CD4-positive, alpha-beta T cell treated with Interleukin-15 for 4 hours (primary cell): ENCODE measurements around the gene MAPKBP1.

ENCODE experiments used
- DNase-seq: peaks from one replicate; pipeline ENCODE4 v3.0.0-alpha.2; 2020; ENCODE audit warnings: low spot score

MAPKBP1 gene

DNA sequence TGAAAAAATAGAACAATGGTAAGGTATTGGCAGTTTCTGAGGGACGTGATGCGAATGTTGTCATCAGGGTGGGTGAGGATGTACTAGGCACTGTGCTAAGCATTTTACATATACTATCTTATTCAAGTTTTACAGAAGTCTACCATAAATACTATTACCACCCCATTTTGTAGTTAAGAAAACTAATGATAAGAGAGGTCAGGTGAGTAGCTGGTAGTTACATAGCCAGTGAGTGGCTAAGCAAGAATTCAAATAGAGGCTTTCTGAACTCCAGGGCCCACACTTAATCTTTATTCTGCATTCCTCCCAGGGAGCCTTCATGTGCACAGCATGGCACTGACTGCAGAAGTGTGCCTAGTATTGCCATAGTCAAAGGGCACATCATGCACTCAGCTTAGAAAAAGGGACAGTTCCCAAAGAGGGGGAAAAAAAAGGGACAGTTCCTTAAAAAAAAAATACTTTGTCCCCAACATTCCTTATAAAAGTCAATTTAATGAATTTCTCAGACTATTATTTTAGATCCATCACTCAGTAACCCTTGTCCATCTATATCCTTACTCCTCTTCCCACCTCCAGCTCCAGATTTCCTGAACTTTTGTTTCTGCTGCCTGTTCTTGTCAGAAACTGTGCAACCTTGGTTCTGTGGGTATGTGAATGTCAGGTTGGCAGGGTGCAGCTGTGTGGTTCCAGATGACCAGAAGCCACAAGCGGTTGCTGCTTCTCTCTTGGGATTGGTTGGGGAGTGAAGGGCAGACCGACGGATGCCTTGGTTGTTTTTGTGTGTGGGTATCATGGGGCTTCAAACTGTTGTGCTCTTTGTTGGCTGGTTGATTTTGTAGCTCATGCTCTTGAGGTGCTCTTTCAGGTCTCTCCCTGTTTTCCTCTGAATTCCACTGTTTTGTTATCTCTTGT is 8.3 kb downstream of the MAPKBP1 start:
- DNase-seq = no peak

DNA sequence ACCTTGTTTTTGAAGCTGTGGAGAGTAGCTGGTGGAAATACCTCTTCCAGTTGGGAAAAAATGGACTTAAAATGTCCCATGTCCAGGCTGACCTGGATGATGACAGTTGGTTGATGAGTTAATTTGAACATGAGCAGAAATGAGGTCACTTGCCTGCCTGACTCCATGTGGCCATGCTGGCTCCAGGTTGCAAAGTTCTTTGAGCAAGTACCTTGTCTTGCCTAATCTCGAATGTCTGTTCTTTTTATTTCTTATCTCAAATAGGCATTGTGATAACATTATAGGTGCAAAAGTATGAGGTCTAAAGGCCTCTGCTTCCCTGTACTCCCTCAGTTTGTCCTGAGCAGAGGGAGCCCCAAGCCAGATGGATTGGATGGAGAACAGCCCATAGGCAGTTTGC is 9.0 kb downstream of the MAPKBP1 start:
- DNase-seq = no peak

GRCh38 chr15:41788262-41788661 is 14.0 kb downstream of the MAPKBP1 start:
- no peak for DNase-seq

- DNase-seq = no peak
Observed at GRCh38 chr15:41789236-41789635, 15.0 kb downstream of the MAPKBP1 start.

DNA sequence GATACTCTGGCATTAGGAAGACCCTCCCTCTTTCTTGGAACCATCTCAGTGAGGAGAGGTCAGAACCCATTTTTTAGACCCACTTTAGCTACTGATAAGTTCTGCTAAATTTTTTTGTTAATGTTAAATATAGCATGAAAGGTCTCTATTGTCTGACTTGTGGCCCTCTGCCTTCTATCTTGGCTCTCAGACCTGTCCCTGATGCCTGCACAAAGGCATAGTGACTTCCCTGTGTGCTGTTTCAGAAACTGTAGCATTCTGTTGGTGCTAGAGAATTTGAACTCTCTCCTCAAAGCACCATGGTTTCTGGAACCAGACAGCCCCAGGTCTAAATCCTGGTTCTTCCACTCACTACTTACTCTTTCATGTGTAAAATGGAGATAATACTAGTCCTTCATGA is 15.4 kb downstream of the MAPKBP1 start:
- no peak for DNase-seq

GRCh38 chr15:41790169-41790568 is 15.9 kb downstream of the MAPKBP1 start:
- no peak for DNase-seq

DNA sequence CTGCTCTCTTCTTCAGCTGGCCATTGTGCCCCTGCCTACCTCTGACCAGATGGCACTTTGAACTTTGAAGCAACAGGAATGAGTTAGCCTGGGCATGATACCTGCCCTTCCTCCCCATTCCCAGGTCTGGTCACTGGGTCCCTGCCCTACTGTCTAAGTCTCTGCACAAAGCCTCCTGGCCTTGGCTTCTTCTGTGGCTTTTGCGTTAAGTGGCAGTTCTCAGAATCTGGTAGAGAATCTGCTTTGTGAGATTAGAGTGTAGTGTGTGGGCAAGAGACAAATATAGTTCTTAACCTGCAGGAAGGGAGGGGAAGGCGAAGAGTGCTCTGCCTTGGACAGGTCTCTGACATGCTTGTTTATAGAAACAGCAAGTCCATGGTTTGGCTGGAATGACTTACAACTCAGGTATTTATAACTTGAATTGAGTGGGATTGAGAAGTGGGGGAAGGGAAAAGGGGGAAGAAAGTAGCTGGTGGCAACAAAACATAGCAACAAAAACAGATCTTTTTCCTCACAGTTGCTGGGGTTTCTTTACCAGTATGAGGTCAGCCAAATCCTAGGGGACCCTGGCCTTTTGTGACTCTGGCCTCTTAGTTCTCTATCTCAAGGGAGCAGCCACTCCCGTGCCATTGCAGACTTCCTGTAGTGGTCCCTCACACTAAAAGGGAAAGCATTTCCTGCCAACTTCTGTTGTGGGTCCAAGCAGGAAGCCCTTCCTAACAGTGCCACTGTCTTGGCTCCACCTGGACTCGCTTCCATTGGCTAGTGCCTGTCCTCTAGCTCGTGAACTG is 16.7 kb downstream of the MAPKBP1 start:
- no peak for DNase-seq

DNA sequence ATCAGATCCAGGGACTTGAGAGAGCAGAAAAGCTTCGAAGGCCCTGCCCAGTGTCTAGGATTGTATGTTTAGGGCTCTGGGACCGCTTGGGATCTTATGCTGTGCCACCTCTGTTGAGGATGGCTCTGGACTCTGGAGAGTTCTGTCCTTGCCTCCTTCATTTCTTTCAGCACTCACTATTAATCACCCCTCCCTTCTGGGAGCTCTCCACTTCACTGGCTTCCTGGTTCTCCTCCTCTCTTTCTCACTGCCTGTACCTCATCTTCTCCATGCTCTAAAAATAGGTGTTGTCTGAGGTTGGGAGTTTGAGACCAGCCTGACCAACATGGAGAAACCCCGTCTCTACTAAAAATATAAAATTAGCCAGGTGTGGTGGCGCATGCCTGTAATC is 17.3 kb downstream of the MAPKBP1 start:
- DNase-seq = no peak

DNA sequence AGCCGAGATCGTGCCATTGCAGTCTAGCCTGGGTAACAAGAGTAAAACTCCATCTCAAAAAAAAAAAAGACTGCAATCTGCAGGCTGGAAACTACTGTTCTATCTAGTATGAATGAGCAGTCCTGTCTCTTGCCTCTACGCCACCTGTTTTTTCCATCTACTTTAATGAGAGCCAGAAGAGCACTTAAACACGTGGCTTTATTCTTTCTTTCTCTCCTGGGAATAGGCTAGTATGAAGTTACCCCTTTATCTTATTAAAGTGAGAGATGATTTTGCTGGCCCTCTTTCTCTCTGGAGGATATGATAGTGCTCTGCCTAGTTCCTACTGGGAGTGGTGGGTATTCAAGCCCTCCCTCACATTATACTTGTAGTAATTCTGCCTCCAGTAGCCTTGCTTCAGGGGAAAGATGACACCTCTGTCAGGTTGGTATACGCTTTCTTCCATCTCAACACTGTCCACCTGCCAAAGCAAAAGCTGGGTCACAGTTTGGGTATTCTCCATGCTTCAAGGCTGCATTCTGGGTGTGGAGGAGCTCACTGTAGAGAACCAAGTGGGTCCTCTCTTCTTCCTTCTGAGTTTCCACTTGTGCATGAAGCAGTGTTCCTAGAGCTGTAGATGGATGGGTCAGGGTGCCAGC is 17.8 kb downstream of the MAPKBP1 start:
- no peak for DNase-seq

DNA sequence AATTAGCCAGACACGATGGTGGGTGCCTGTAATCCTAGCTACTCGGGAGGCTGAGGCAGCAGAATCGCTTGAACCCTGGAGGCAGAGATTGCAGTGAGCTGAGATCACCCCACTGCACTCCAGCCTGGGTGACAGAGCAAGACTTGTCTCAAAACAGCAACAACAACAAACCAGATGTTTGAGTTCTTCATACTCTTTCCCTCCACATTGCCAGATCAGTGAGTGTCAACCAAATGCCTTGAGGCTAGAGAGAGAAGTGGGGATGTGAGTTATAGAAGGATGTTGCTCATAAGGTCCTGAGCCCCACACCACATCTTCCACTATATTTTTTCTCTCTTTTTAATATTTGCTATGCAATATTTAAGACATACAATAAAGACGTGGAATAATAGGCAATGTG is 19.8 kb downstream of the MAPKBP1 start:
- no peak for DNase-seq

DNA sequence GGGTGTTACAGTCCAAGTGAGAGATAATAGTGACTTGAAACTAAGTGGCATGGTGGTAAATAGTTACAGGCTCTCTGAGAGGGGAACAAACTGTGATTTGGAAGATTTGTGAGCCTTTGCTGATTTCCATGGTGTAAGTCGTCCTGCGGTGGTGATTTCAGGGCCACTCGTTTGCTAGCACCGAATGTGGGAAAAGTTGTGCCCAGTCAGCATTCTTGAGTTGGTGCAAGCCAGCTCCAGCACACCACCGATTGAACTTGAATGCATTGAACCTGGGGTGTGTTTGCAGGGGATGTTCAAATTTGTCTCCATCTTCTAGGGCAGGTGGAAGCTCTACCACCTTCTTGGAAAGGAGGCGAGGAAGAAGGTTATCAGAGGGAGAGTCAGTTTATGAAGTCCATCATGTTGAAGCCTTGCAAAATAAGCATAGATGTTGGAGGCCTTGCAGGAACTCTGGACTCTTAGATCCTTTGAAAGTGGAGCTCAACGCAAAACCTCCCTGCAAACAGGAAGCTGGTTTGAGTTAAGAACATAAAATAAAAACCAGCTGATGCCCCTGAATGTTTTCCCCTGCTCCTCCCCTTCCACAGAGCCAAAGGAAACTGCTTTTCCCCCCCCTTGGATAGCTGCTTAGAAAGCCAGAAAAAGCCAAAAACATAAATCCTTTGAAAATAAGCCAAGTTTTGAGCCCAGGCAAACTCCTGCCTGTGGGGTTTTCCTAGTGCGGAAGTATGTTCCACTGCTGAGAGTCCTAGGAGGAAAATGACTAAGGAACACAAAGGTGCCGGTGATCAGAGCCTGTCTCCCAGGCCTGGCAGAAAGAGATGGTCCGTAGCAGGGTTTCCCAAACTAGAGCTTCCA is 21.9 kb downstream of the MAPKBP1 start:
- no peak for DNase-seq

GRCh38 chr15:41797201-41797944 is 23.1 kb downstream of the MAPKBP1 start:
- DNase-seq = no peak

DNA sequence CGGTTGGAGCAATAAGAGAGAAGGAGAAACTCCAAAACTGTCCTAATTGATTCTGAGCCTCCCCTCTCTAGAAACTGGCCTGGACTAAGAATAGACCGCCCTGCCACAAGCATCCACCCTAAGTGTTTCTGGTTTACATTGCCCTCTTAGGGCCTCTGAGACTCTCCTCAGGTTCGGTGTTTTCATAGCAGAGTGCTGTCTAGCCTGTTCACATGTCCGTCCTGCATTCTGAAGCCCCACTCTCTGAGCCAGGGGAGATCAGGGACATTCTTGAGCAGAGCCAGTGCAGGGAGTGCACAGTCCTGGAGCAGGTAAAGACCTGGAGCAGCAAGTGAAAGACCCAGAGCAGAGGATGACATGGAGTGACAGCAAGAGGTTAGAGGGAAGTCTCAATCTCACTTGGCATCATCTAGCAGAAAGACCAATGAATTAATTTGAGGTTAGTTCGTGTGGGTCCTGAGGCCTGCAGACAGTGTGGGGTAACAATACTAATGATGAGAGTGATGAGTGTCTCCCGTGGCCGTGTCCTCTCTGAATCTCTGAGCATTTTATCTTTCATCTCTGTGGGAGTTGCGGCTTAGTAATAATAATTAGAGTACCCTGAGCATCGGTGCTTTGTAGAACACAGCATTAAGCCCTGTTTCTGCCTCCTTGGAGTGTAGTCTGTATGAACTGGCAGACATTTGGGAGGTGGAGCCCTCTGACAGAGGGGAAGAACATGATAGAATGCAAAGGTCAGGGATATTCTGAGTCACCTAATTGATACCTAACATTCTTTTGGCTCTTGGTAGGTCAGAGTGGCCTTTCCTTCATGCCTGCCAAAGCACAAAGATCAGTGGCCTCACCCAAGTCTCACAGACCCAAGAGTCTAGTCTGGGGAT is 24.6 kb downstream of the MAPKBP1 start:
- no peak for DNase-seq

GRCh38 chr15:41799488-41799805 is 25.2 kb downstream of the MAPKBP1 start:
- no peak for DNase-seq

GRCh38 chr15:41801185-41801584 is 26.9 kb downstream of the MAPKBP1 start:
- no peak for DNase-seq

DNA sequence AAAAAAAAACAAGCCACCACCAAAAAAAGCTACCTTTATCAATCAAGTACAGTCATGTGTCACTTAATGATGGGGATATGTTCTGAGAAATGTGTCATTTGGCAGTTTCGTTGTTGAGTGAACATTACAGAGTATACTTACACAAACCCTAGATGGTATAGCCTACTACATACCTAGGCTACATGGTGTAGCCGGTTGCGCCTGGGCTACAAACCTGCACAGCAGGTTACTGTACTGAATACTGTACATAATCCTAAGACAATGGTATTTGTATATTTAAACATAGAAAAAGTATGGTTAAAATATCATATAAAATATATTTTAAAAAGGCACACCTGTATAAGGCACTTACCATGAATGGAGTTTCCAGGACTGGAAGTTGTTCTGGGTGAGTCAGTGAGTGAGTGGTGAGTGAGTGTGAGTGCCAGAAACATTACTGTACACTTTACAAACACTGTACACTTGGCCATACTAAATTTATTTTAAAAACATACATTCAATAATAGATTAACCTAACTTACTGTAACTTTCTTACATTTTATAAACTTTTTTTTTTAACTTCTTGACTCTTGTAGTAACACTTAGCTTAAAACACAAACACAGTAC is 27.7 kb downstream of the MAPKBP1 start:
- no peak for DNase-seq

GRCh38 chr15:41804361-41804760 is 30.1 kb downstream of the MAPKBP1 start:
- DNase-seq = no peak

- no peak for DNase-seq
Observed at GRCh38 chr15:41804916-41805666, 30.8 kb downstream of the MAPKBP1 start.

DNA sequence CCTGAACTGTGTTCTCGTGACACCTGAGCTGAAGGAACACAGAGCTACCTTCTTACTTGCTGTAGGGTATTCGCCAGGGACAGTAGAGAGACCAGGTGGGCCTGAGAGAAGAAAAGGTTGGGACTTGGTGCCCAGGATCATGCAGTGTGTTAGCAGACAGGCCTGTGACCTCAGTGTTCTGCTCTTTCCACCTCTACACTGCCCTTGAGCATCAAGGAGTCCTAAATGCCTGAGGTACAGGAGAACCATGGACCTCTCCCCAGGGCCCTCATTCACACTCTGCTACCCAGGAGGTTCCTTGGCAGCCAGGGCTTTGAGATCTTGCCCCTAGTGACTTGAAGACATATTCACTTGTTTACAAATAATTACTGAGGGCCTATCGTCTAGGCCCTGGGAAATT is 31.4 kb downstream of the MAPKBP1 start:
- DNase-seq = no peak
